Gastrocnemius medialis (tissue), 4 donors: Measurements from ENCODE around the gene PIGM.

Source experiments
- CTCF ChIP-seq, 5 experiments: fragments of 450-650 bp in 3 of 5; fragments of 200-600 bp in 2 of 5; sonication (generic) in 2 of 5; IDR thresholded peaks in 4 of 5; conservative IDR thresholded peaks in 1 of 5; 1 replicate in 4 of 5; 2 replicates in 1 of 5; pipeline ENCODE4 v1.5.1; 2016 to 2019; ENCODE audit warnings: antibody characterized with exemption in 5 of 5, mild to moderate bottlenecking in 3 of 5, moderate library complexity in 3 of 5
- POLR2A ChIP-seq, 2 donors: fragments of 450-650 bp; IDR thresholded peaks; one replicate each; pipeline ENCODE4 v1.6.1; 2017; ENCODE audit warnings: antibody characterized with exemption in 2 of 2, mild to moderate bottlenecking in 2 of 2, moderate library complexity in 2 of 2

- TF ChIP-seq POLR2A (IDR thresholded peaks at IDR 0.05) (no peak), CTCF (IDR thresholded peaks at IDR 0.05 in 4 of 5, conservative IDR thresholded peaks at IDR 0.05 in 1 of 5) (no peak)
Measured at GRCh38 chr1:160063176-160063575, 31.4 kb upstream of the PIGM start.
